Activated naive CD8-positive, alpha-beta T cell treated with anti-CD3 and anti-CD28 coated beads, Interleukin-2, amount 10 ng/mL, durations not matched to agents 7 days and 5 days (primary cell): ENCODE data around the gene MCHR1. TPM values are rescaled to one million over a fixed set of nuclear protein-coding genes. Genes with fewer than 3 reads are reported as not detected.
"Not testable (repeated sequence)": the region's sequence is repeated elsewhere in the genome, so short reads cannot be mapped to it uniquely, and the experiment has no call there.

ENCODE experiments used
- ATAC-seq: fragments of 150-1000 bp; cut with Tn5 transposase; one replicate; pipeline ENCODE4 v1.10.0; 2021; ENCODE audit warnings: low read depth, moderate library complexity
- POLR2A ChIA-PET: fragments of 350-600 bp; sonication (Branson Sonifier 250); formaldehyde crosslinking; loops from one replicate; lab custom pipeline; 2021; ENCODE audit warnings: antibody characterized with exemption; lab: Charles Lee
- DNase-seq: peaks from one replicate; pipeline ENCODE4 v3.0.0; 2021
- H3K27ac Mint-ChIP-seq: one replicate; pipeline ENCODE4 v1.8.0; 2022; ENCODE audit warnings: mild to moderate bottlenecking, mixed read lengths
- H3K27me3 Mint-ChIP-seq: one replicate; pipeline ENCODE4 v1.8.0; 2022; ENCODE audit warnings: mild to moderate bottlenecking, moderate library complexity, mixed read lengths
- H3K36me3 Mint-ChIP-seq: one replicate; pipeline ENCODE4 v1.8.0; 2021; ENCODE audit warnings: mild to moderate bottlenecking, mixed read lengths
- H3K4me1 Mint-ChIP-seq: one replicate; pipeline ENCODE4 v1.8.0; 2021; ENCODE audit warnings: mixed read lengths
- H3K4me3 Mint-ChIP-seq: one replicate; pipeline ENCODE4 v1.8.0; 2022; ENCODE audit warnings: mild to moderate bottlenecking, moderate library complexity, mixed read lengths
- H3K9me3 Mint-ChIP-seq: one replicate; pipeline ENCODE4 v1.8.0; 2021; ENCODE audit warnings: mixed read lengths
- total RNA-seq, 2 experiments: library from RNA; stranded (reverse); gene quantifications; one replicate each; pipeline ENCODE4 v1.2.3, GENCODE V29; 2021

MCHR1 gene
- total RNA-seq, 2 experiments from 2014 or later: not detected

DNA sequence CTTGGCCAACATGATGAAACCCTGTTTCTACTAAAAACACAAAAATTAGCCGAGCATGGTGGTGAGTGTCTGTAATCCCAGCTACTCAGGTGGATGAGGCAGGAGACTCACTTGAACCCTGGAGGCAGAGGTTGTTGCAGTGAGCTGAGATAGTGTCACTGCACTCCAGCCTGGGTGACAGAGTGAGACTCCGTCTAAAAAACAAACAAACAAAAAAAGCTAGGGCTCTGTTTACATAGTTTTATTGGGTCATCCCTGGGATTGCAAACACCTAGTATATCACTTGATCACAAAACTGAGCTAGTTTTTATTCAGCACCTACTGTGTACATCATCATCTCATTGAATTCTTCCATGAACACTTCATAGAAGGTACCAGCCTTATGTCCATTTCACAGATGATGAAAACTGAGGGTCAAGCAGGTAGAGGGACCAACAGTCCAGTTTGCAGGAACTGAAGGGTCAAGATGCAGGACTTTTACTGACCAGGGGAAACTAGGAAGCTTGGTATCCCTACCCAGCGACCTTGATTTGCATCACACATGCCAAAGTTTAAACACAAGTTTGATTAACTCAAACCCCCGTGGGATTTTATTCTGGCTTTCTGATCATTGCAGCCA lies 33.6 kb upstream of the MCHR1 start:
- ATAC-seq: no peak

GRCh38 chr22:40648386-40648785 lies 30.9 kb upstream of the MCHR1 start:
- Mint-ChIP-seq H3K4me1 (peaks cover 9% of the 10 kb centered on the region), H3K36me3 (no peaks in the 10 kb centered on the region), H3K27ac (no peak overlapping the region), H3K9me3 (no peaks in the 10 kb centered on the region), H3K27me3 (peaks cover 3% of the 10 kb centered on the region), H3K4me3 (no peak overlapping the region)
- ATAC-seq (no peak), DNase-seq (no peak)
- POLR2A ChIA-PET: no interaction called here

More for the DNA sequence above, 33.6 kb upstream of the MCHR1 start:
- Mint-ChIP-seq H3K4me3 (no peak overlapping the region), H3K9me3 (no peaks in the 10 kb centered on the region), H3K27ac (no peak overlapping the region), H3K4me1 (peaks cover 11% of the 10 kb centered on the region), H3K36me3 (no peaks in the 10 kb centered on the region), H3K27me3 (peaks cover 3% of the 10 kb centered on the region)
- POLR2A ChIA-PET: interaction anchor here (0.7 to 2.7 kb wide), 5 partner anchors 9 to 210 kb away, joined by 3 to 11 read pairs (median 6); partner anchors contain the start of gene MRTFA
- DNase-seq: no peak

GRCh38 chr22:40651057-40651456 lies 28.2 kb upstream of the MCHR1 start:
- no peak for DNase-seq
- H3K27ac Mint-ChIP-seq: no peak overlapping the region
- POLR2A ChIA-PET: interaction anchor here (1.2 kb wide), 1 partner anchor 14 kb away, joined by 3 read pairs; the partner anchor contains the start of gene MRTFA
- peaks cover 2% of the 10 kb centered on the region for H3K27me3 Mint-ChIP-seq
- H3K4me1 Mint-ChIP-seq: peaks cover 7% of the 10 kb centered on the region
- H3K4me3 Mint-ChIP-seq: no peak overlapping the region
- H3K9me3 Mint-ChIP-seq: no peaks in the 10 kb centered on the region
- no peak for ATAC-seq
- H3K36me3 Mint-ChIP-seq: no peaks in the 10 kb centered on the region

- POLR2A ChIA-PET: interaction anchor here (1.2 kb wide), 1 partner anchor 15 kb away, joined by 3 read pairs; the partner anchor contains the start of gene MRTFA
- DNase-seq: peak; percentile 52
- Mint-ChIP-seq H3K4me1 (peaks cover 7% of the 10 kb centered on the region), H3K27me3 (peaks cover 2% of the 10 kb centered on the region), H3K9me3 (no peaks in the 10 kb centered on the region), H3K36me3 (no peaks in the 10 kb centered on the region), H3K27ac (peak overlapping the region; percentile 82), H3K4me3 (peak overlapping the region; percentile 64)
- ATAC-seq: peak; percentile 82
These were observed 27.5 kb upstream of the MCHR1 start for GRCh38 chr22:40651563-40652501.

DNA sequence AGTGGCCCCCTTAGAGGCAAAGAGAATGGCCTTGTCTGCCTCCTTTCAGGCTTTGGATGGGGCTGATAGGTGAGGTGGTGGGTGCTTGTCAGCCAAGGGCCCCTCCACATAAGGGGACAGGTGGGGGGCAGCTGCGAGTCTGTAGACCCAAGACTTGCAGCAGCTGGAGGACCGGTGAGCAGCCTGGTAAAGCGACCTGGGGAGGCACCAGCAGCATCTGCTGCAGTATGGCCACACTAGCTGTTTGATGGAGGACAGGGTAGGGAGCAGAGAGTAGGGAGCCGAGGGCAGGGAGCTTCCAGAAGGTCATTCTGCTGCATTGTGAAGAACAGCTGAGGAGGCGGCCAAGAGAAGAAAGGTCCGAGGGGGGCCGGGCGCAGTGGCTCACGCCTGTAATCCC lies 25.9 kb upstream of the MCHR1 start:
- H3K27ac Mint-ChIP-seq: no peak overlapping the region
- no peaks in the 10 kb centered on the region for H3K36me3 Mint-ChIP-seq
- H3K27me3 Mint-ChIP-seq: peaks cover 2% of the 10 kb centered on the region
- ATAC-seq (no peak), DNase-seq (no peak)
- POLR2A ChIA-PET: interaction anchor here (0.5 kb wide), 1 partner anchor 189 kb away, joined by 5 read pairs; no protein-coding TSS in a partner anchor
- no peaks in the 10 kb centered on the region for H3K4me1 Mint-ChIP-seq
- no peaks in the 10 kb centered on the region for H3K9me3 Mint-ChIP-seq
- no peak overlapping the region for H3K4me3 Mint-ChIP-seq

GRCh38 chr22:40654522-40655167 lies 24.6 kb upstream of the MCHR1 start:
- no peak for ATAC-seq
- Mint-ChIP-seq H3K4me3 (no peak overlapping the region), H3K27me3 (peaks cover 2% of the 10 kb centered on the region), H3K36me3 (no peaks in the 10 kb centered on the region), H3K9me3 (no peaks in the 10 kb centered on the region), H3K4me1 (no peaks in the 10 kb centered on the region), H3K27ac (no peak overlapping the region)
- DNase-seq: no peak
- POLR2A ChIA-PET: no interaction called here

DNA sequence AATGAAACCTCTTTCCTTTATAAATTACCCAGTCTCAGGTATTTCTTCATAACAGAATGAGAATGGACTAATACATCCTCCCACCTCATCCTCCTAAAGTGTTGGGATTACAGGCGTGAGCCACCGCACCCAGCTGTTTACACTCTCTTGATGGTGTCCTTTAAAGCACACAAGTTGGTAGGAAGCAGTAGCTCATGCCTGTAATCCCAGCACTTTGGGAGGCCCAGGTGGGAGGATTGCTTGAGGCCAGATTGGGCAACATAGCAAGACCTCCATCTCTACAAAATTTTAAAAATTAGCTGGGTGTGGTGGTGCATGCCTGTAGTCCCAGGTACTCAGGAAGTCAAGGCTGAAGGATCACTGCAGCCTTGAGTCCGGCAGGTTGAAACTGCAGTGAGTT lies 23.3 kb upstream of the MCHR1 start:
- H3K27ac Mint-ChIP-seq, DNase-seq, ATAC-seq, H3K9me3 Mint-ChIP-seq, H3K4me1 Mint-ChIP-seq, H3K36me3 Mint-ChIP-seq, H3K4me3 Mint-ChIP-seq, H3K27me3 Mint-ChIP-seq, POLR2A ChIA-PET: not testable (repeated sequence)

DNA sequence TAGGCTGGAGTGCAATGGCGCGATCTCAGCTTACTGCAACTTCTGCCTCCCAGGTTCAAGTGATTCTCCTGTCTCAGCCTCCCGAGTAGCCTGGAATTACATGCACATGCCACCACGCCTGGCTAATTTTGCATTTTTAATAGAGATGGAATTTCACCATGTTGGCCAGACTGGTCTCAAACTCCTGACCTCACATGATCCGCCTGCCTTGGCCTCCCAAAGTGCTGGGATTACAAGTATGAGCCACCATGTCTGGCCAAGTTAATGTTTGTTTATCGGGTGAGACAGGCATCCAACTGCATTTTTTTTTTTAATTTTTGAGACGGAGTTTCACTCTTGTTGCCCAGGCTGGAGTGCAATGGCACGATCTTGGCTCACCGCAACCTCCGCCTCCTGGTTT lies 22.6 kb upstream of the MCHR1 start:
- H3K27me3 Mint-ChIP-seq, DNase-seq, H3K4me1 Mint-ChIP-seq, H3K9me3 Mint-ChIP-seq, H3K36me3 Mint-ChIP-seq, H3K4me3 Mint-ChIP-seq, POLR2A ChIA-PET, ATAC-seq, H3K27ac Mint-ChIP-seq: not testable (repeated sequence)

- Mint-ChIP-seq H3K9me3 (no peaks in the 10 kb centered on the region), H3K27ac (no peak overlapping the region), H3K4me1 (no peaks in the 10 kb centered on the region), H3K36me3 (no peaks in the 10 kb centered on the region), H3K4me3 (no peak overlapping the region), H3K27me3 (no peaks in the 10 kb centered on the region)
- POLR2A ChIA-PET: no interaction called here
- DNase-seq (no peak), ATAC-seq (no peak)
These were observed 20.1 kb upstream of the MCHR1 start for GRCh38 chr22:40659166-40659565.

DNA sequence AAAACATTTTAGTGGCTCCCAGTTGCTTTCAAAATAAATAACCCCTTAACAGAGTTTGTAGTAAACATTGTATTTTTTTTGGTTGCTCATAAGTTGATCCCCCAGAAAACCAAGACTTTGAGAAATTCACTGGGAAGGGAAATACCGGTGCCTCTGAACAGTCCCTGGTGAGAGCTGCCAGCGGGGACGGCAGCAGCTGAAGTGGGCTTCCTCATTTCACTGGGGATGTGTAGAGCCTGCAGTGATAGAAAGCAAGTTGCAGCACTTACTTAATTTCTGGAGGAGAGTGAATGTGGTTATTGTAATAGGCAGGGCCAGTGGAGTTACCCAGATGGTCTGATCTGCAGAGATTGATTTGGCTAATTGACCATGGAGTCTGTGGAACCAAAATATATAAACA lies 18.6 kb upstream of the MCHR1 start:
- POLR2A ChIA-PET: no interaction called here
- Mint-ChIP-seq H3K9me3 (no peaks in the 10 kb centered on the region), H3K27ac (no peak overlapping the region), H3K4me1 (peaks cover 1% of the 10 kb centered on the region), H3K27me3 (no peaks in the 10 kb centered on the region), H3K36me3 (no peaks in the 10 kb centered on the region), H3K4me3 (no peak overlapping the region)
- no peak for ATAC-seq
- DNase-seq: no peak

GRCh38 chr22:40661671-40662070 lies 17.6 kb upstream of the MCHR1 start:
- H3K36me3 Mint-ChIP-seq: no peaks in the 10 kb centered on the region
- POLR2A ChIA-PET: interaction anchor here (0.6 kb wide), 1 partner anchor 52 kb away, joined by 3 read pairs; no protein-coding TSS in a partner anchor

DNA sequence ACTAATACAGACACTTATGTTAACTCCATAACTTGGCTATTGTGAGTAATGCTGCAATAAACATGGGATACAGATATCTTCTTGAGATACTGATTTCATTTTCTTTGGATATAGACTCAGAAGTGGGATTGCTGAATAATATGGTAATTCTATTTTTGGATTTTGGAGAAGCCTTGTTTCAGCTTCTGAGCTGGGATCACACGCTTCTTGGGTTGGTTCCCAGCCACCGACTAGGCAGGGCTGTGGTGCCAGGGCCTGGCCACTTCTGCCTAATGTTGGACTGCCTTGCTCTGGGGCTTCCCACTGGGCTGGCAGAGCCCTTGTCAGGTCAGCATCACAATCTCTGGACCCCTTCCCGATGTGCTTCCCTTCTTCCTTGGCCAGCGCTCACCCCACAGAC lies 14.0 kb upstream of the MCHR1 start:
- Mint-ChIP-seq H3K36me3 (peaks cover 6% of the 10 kb centered on the region), H3K4me3 (no peak overlapping the region), H3K4me1 (peaks cover 17% of the 10 kb centered on the region), H3K27me3 (no peaks in the 10 kb centered on the region), H3K9me3 (peaks cover 4% of the 10 kb centered on the region), H3K27ac (no peak overlapping the region)
- DNase-seq (no peak), ATAC-seq (no peak)
- POLR2A ChIA-PET: no interaction called here

More at GRCh38 chr22:40661671-40662070, 17.6 kb upstream of the MCHR1 start:
- ATAC-seq (no peak), DNase-seq (no peak)
- Mint-ChIP-seq H3K27ac (no peak overlapping the region), H3K27me3 (no peaks in the 10 kb centered on the region), H3K4me3 (no peak overlapping the region), H3K4me1 (peaks cover 1% of the 10 kb centered on the region), H3K9me3 (no peaks in the 10 kb centered on the region)
